WTC11 (cell line): ENCODE results near the gene UCHL3. TPM values are rescaled to one million over a fixed set of nuclear protein-coding genes. Genes with fewer than 3 reads are reported as not detected.

Source experiments
- ATAC-seq: fragments of 200-7000 bp; cut with Tn5 transposase; 2 replicates; pipeline ENCODE4 v1.10.0; 2021; ENCODE audit warnings: mild to moderate bottlenecking, moderate library complexity
- CTCF ChIA-PET: fragments of 300-600 bp; sonication (Branson Sonifier 250); formaldehyde crosslinking; loops from one replicate; lab custom pipeline; 2021; ENCODE audit warnings: antibody characterized with exemption; lab: Charles Lee
- POLR2A ChIA-PET: fragments of 350-600 bp; sonication (Branson Sonifier 250); formaldehyde crosslinking; loops from one replicate; lab custom pipeline; 2021; ENCODE audit warnings: antibody characterized with exemption; lab: Charles Lee
- DNase-seq: peaks from one replicate; pipeline ENCODE4 v3.0.0; 2021; ENCODE audit warnings: low spot score
- H3K27ac Mint-ChIP-seq: 2 replicates; pipeline ENCODE4 v1.8.0; 2021; ENCODE audit warnings: mixed read lengths
- H3K27me3 Mint-ChIP-seq: 2 replicates; pipeline ENCODE4 v1.8.0; 2021; ENCODE audit warnings: low read depth, mild to moderate bottlenecking, moderate library complexity, mixed read lengths
- H3K36me3 Mint-ChIP-seq: 2 replicates; pipeline ENCODE4 v1.8.0; 2021; ENCODE audit warnings: mixed read lengths
- H3K4me1 Mint-ChIP-seq: 2 replicates; pipeline ENCODE4 v1.8.0; 2022; ENCODE audit warnings: mixed read lengths
- H3K4me3 Mint-ChIP-seq: 2 replicates; pipeline ENCODE4 v1.8.0; 2021; ENCODE audit warnings: mild to moderate bottlenecking, moderate library complexity, mixed read lengths
- H3K9me3 Mint-ChIP-seq: 2 replicates; pipeline ENCODE4 v1.8.0; 2021; ENCODE audit warnings: mixed read lengths
- AR ChIP-seq: fragments of 250-450 bp; sonication (Bioruptor Pico); IDR thresholded peaks from 2 replicates; pipeline ENCODE4 v1.9.0; 2021; ENCODE audit warnings: mild to moderate bottlenecking
- ATF2 ChIP-seq: sonication (generic); formaldehyde crosslinking; IDR thresholded peaks from 2 replicates; pipeline ENCODE4 v1.8.1; 2022; ENCODE audit warnings: low read depth, missing genetic modification reagents, borderline replicate concordance
- E2F1 ChIP-seq: sonication (generic); formaldehyde crosslinking; IDR thresholded peaks from 2 replicates; pipeline ENCODE4 v1.8.0; 2022; ENCODE audit warnings: mild to moderate bottlenecking, missing genetic modification reagents
- FOXK1 ChIP-seq: sonication (generic); formaldehyde crosslinking; IDR thresholded peaks from 2 replicates; pipeline ENCODE4 v1.8.0; 2022; ENCODE audit warnings: mild to moderate bottlenecking, moderate library complexity, missing genetic modification reagents
- IRF2 ChIP-seq: sonication (generic); formaldehyde crosslinking; IDR thresholded peaks from 2 replicates; pipeline ENCODE4 v1.8.0; 2022; ENCODE audit warnings: low read depth, missing genetic modification reagents, borderline replicate concordance
- KAT7 ChIP-seq: sonication (generic); formaldehyde crosslinking; IDR thresholded peaks from 2 replicates; pipeline ENCODE4 v1.8.1; 2023; ENCODE audit warnings: missing genetic modification reagents, mild to moderate bottlenecking, borderline replicate concordance
- MLX ChIP-seq: sonication (generic); formaldehyde crosslinking; IDR thresholded peaks from 2 replicates; pipeline ENCODE4 v1.8.1; 2023; ENCODE audit warnings: mild to moderate bottlenecking, missing genetic modification reagents, moderate library complexity
- MYBL2 ChIP-seq: sonication (generic); formaldehyde crosslinking; IDR thresholded peaks from 2 replicates; pipeline ENCODE4 v1.8.1; 2023; ENCODE audit warnings: mild to moderate bottlenecking, moderate library complexity, missing genetic modification reagents
- NR1H2 ChIP-seq: sonication (generic); formaldehyde crosslinking; IDR thresholded peaks from 2 replicates; pipeline ENCODE4 v1.9.0; 2021; ENCODE audit warnings: mild to moderate bottlenecking, moderate library complexity, missing genetic modification reagents
- PRRX2 ChIP-seq: fragments of 250-450 bp; sonication (Bioruptor Pico); IDR thresholded peaks from 2 replicates; pipeline ENCODE4 v1.8.0; 2021; ENCODE audit warnings: mild to moderate bottlenecking
- RELA ChIP-seq: sonication (generic); formaldehyde crosslinking; IDR thresholded peaks from 2 replicates; pipeline ENCODE4 v1.8.1; 2022; ENCODE audit warnings: missing genetic modification reagents, mild to moderate bottlenecking, borderline replicate concordance
- SMAD3 ChIP-seq: sonication (generic); formaldehyde crosslinking; IDR thresholded peaks from 2 replicates; pipeline ENCODE4 v1.8.0; 2022; ENCODE audit warnings: missing genetic modification reagents, mild to moderate bottlenecking, borderline replicate concordance
- SMAD4 ChIP-seq: sonication (generic); formaldehyde crosslinking; IDR thresholded peaks from 2 replicates; pipeline ENCODE4 v1.8.0; 2022; ENCODE audit warnings: mild to moderate bottlenecking, missing genetic modification reagents
- SOX15 ChIP-seq: fragments of 250-450 bp; sonication (Bioruptor Pico); IDR thresholded peaks from 2 replicates; pipeline ENCODE4 v1.9.0; 2021; ENCODE audit warnings: mild to moderate bottlenecking
- SP1 ChIP-seq: sonication (generic); formaldehyde crosslinking; conservative IDR thresholded peaks from 2 replicates; pipeline ENCODE4 v1.8.1; 2022; ENCODE audit warnings: missing genetic modification reagents
- ZNF121 ChIP-seq: sonication (generic); formaldehyde crosslinking; IDR thresholded peaks from 2 replicates; pipeline ENCODE4 v1.8.0; 2023; ENCODE audit warnings: missing genetic modification reagents
- ZNF263 ChIP-seq: sonication (generic); formaldehyde crosslinking; IDR thresholded peaks from 2 replicates; pipeline ENCODE4 v1.8.1; 2022; ENCODE audit warnings: low read depth, mild to moderate bottlenecking, moderate library complexity, missing genetic modification reagents
- ZNF281 ChIP-seq: sonication (generic); formaldehyde crosslinking; IDR thresholded peaks from 2 replicates; pipeline ENCODE4 v1.8.0; 2023; ENCODE audit warnings: mild to moderate bottlenecking, missing genetic modification reagents
- ZNF317 ChIP-seq: sonication (generic); formaldehyde crosslinking; IDR thresholded peaks from 2 replicates; pipeline ENCODE4 v1.8.1; 2023; ENCODE audit warnings: low read depth, mild to moderate bottlenecking, moderate library complexity, missing genetic modification reagents, borderline replicate concordance
- ZNF425 ChIP-seq: fragments of 250-450 bp; sonication (Bioruptor Pico); conservative IDR thresholded peaks from 2 replicates; pipeline ENCODE4 v1.9.0; 2021; ENCODE audit warnings: mild to moderate bottlenecking
- total RNA-seq: library from RNA; stranded (reverse); gene quantifications from 3 replicates; pipeline ENCODE4 v1.2.3, GENCODE V29; 2021

Gene UCHL3
- total RNA-seq, 1 experiment from 2014 or later: 46.9 TPM

GRCh38 chr13:75607447-75607846 lies 57.9 kb downstream of the UCHL3 start (continued):
- TF ChIP-seq ZNF281 (no peak), ZNF263 (CRISPR knock-in tag) (no peak), AR (CRISPR knock-in tag) (no peak), ZNF425 (CRISPR knock-in tag) (no peak), SP1 (CRISPR knock-in tag) (no peak), KAT7 (CRISPR knock-in tag) (no peak)

GRCh38 chr13:75610466-75610865 lies 60.9 kb downstream of the UCHL3 start:
- no peaks in the 10 kb centered on the region for H3K4me1 Mint-ChIP-seq
- POLR2A ChIA-PET: no interaction called here
- TF ChIP-seq MYBL2: no peak
- no peak for TF ChIP-seq NR1H2
- TF ChIP-seq IRF2 (CRISPR knock-in tag): no peak
- TF ChIP-seq, all 79 proteins: peak for 0
- Mint-ChIP-seq H3K36me3 (no peaks in the 10 kb centered on the region), H3K4me3 (no peak overlapping the region), H3K27ac (no peak overlapping the region), H3K27me3 (no peaks in the 10 kb centered on the region), H3K9me3 (no peaks in the 10 kb centered on the region)
- DNase-seq (no peak), ATAC-seq (no peak)
- CTCF ChIA-PET: no interaction called here

- Mint-ChIP-seq H3K4me3 (no peak overlapping the region), H3K36me3 (no peaks in the 10 kb centered on the region), H3K27ac (no peak overlapping the region), H3K4me1 (no peaks in the 10 kb centered on the region), H3K9me3 (no peaks in the 10 kb centered on the region), H3K27me3 (no peaks in the 10 kb centered on the region)
- POLR2A ChIA-PET: no interaction called here
- CTCF ChIA-PET: no interaction called here
- ATAC-seq (no peak), DNase-seq (no peak)
- TF ChIP-seq PRRX2 (CRISPR knock-in tag) (no peak), SMAD4 (CRISPR knock-in tag) (no peak), E2F1 (no peak), ZNF281 (no peak), SOX15 (CRISPR knock-in tag) (no peak), SMAD3 (CRISPR knock-in tag) (no peak), ZNF121 (CRISPR knock-in tag) (no peak), ZNF317 (no peak), KAT7 (CRISPR knock-in tag) (no peak), RELA (CRISPR knock-in tag) (no peak), SP1 (CRISPR knock-in tag) (no peak), MLX (CRISPR knock-in tag) (no peak), ATF2 (CRISPR knock-in tag) (no peak), FOXK1 (no peak)
These were observed 62.8 kb downstream of the UCHL3 start for GRCh38 chr13:75612354-75612753.
